K562 treated with DMSO at 1 percent for 4 hours (cell line): ENCODE results near the gene ST6GALNAC6. TPM values are rescaled to one million over a fixed set of nuclear protein-coding genes. Genes with fewer than 3 reads are reported as not detected.

Experiments
- total RNA-seq: library from RNA; unstranded; fragments of 300-600 nt; gene quantifications from 2 replicates; pipeline ENCODE4 v1.2.3, GENCODE V29; 2022; ENCODE audit not compliant: insufficient read depth

The ST6GALNAC6 gene
- total RNA-seq, result 11.0 and 16.1 TPM in 2 replicates

GRCh38 chr9:127899128-127899943, at the start of gene ST6GALNAC6:
Gene ST6GALNAC6, minus strand, starts transcription at chr9:127899603. Its CDS starts 1,622 bp downstream, at chr9:127897981.

GRCh38 chr9:127937388-127938297, 38.2 kb upstream of the ST6GALNAC6 start, which contains the start of gene DPM2:
Gene DPM2, minus strand, starts transcription at chr9:127937854. Its CDS starts 34 bp downstream, at chr9:127937820.

GRCh38 chr9:127930231-127931091, 31.1 kb upstream of the ST6GALNAC6 start, which contains the start of gene PIP5KL1:
Gene PIP5KL1, minus strand, starts transcription at chr9:127930777. Its CDS starts 25 bp downstream, at chr9:127930752.

GRCh38 chr9:127916720-127917581, 17.5 kb upstream of the ST6GALNAC6 start, which contains the start of gene ST6GALNAC4:
Gene ST6GALNAC4, minus strand, starts transcription at chr9:127917041. Its CDS starts 622 bp downstream, at chr9:127916419.

GRCh38 chr9:127877566-127877998, 21.8 kb downstream of the ST6GALNAC6 start, which contains the start of gene AK1:
Gene AK1, minus strand, starts transcription at chr9:127877675. Its CDS starts 3,058 bp downstream, at chr9:127874617.

GRCh38 chr9:127854184-127854806, 45.1 kb downstream of the ST6GALNAC6 start, which contains the start of gene ENG:
Gene ENG, minus strand, starts transcription at chr9:127854658. Its CDS starts 303 bp downstream, at chr9:127854355.

Other genes starting within 250 kb of the ST6GALNAC6 start
- gene CFAP157, start 192.6 kb downstream of the ST6GALNAC6 start, total RNA-seq, result not detected in 2 replicates
- gene PTRH1, start 183.9 kb downstream of the ST6GALNAC6 start, total RNA-seq, result 11.8 and 17.2 TPM in 2 replicates
- gene TTC16, start 183.5 kb downstream of the ST6GALNAC6 start, total RNA-seq, result not detected in 2 replicates
- 92.3 and 96.6 TPM in 2 replicates for gene TOR2A, start 164.3 kb downstream of the ST6GALNAC6 start, total RNA-seq
- 3.4 and 4.3 TPM in 2 replicates for gene SH2D3C, start 120.9 kb downstream of the ST6GALNAC6 start, total RNA-seq
- 25.5 and 46.9 TPM in 2 replicates for gene CDK9, start 113.6 kb downstream of the ST6GALNAC6 start, total RNA-seq
- 47.7 and 52.6 TPM in 2 replicates for gene FPGS, start 96.7 kb downstream of the ST6GALNAC6 start, total RNA-seq
- gene ENG, start 44.9 kb downstream of the ST6GALNAC6 start, total RNA-seq, result 1.5 and 4.3 TPM in 2 replicates
- gene AK1, start 21.9 kb downstream of the ST6GALNAC6 start, total RNA-seq, result 60.0 and 80.4 TPM in 2 replicates
- 33.9 and 43.9 TPM in 2 replicates for gene ST6GALNAC4, start 17.4 kb upstream of the ST6GALNAC6 start, total RNA-seq
- gene PIP5KL1, start 31.2 kb upstream of the ST6GALNAC6 start, total RNA-seq, result 1.9 and 3.2 TPM in 2 replicates
- 61.7 and 64.3 TPM in 2 replicates for gene DPM2, start 38.3 kb upstream of the ST6GALNAC6 start, total RNA-seq
- 40.2 and 53.4 TPM in 2 replicates for gene EEIG1, start 81.4 kb upstream of the ST6GALNAC6 start, total RNA-seq
- gene NAIF1, start 167.7 kb upstream of the ST6GALNAC6 start, total RNA-seq, result 13.0 and 16.7 TPM in 2 replicates
- 31.9 and 37.2 TPM in 2 replicates for gene SLC25A25, start 168.6 kb upstream of the ST6GALNAC6 start, total RNA-seq
- 54.6 and 60.2 TPM in 2 replicates for gene PTGES2, start 228.1 kb upstream of the ST6GALNAC6 start, total RNA-seq
- not detected in 2 replicates for gene LCN2, start 249.8 kb upstream of the ST6GALNAC6 start, total RNA-seq